Tibial nerve (tissue), 4 donors: ENCODE results near the gene FCN1. TPM values are rescaled to one million over a fixed set of nuclear protein-coding genes. Genes with fewer than 3 reads are reported as not detected.

Experiments
- DNase-seq, 2 donors: peaks; one replicate each; pipeline ENCODE4 v3.0.0-alpha.2; 2019; ENCODE audit warnings: low spot score in 2 of 2
- H3K27ac ChIP-seq, 4 donors: fragments of 200-600 bp; sonication (generic) in 3 of 4; one replicate each; pipeline ENCODE4 v1.5.1; 2017 to 2019; ENCODE audit warnings: mild to moderate bottlenecking in 1 of 4
- H3K27me3 ChIP-seq, 2 donors: fragments of 200-600 bp; sonication (generic) in 1 of 2; one replicate each; pipeline versions ENCODE4 v1.5.1 to v1.6.0; 2017 to 2019
- H3K36me3 ChIP-seq, 3 donors: fragments of 200-600 bp; sonication (generic); one replicate each; pipeline ENCODE4 v1.5.1; 2018 to 2019
- H3K4me1 ChIP-seq, 4 donors: fragments of 200-600 bp; sonication (generic) in 3 of 4; one replicate each; pipeline ENCODE4 v1.5.1; 2017 to 2019
- H3K4me3 ChIP-seq, 4 donors: fragments of 200-600 bp; sonication (generic) in 3 of 4; one replicate each; pipeline ENCODE4 v1.5.1; 2017 to 2019; ENCODE audit warnings: mild to moderate bottlenecking in 1 of 4, moderate library complexity in 1 of 4
- H3K9me3 ChIP-seq, 4 donors: fragments of 200-600 bp; sonication (generic) in 3 of 4; one replicate each; pipeline ENCODE4 v1.5.1; 2017 to 2019
- CTCF ChIP-seq, 5 experiments: fragments of 200-600 bp in 3 of 5; fragments of 450-650 bp in 2 of 5; sonication (generic) in 3 of 5; IDR thresholded peaks; one replicate each; pipeline ENCODE4 v1.5.1; 2016 to 2019; ENCODE audit warnings: antibody characterized with exemption in 5 of 5, mild to moderate bottlenecking in 3 of 5, moderate library complexity in 2 of 5
- EP300 ChIP-seq, 2 donors: sonication (generic); formaldehyde crosslinking; IDR thresholded peaks; one replicate each; pipeline ENCODE4 v1.6.1; 2017; ENCODE audit warnings: antibody characterized with exemption in 2 of 2, mild to moderate bottlenecking in 1 of 2
- POLR2A ChIP-seq, 2 donors: fragments of 450-650 bp; IDR thresholded peaks; one replicate each; pipeline ENCODE4 v1.6.1; 2017; ENCODE audit warnings: antibody characterized with exemption in 2 of 2, mild to moderate bottlenecking in 2 of 2, moderate library complexity in 2 of 2
- WGBS, 2 donors: methylation state at CpG; one replicate each; pipeline ENCODE4 v1.1.5; 2018; 5-methylcytosine and 5-hydroxymethylcytosine counted together
- total RNA-seq, 4 donors: library from RNA; depleted of rRNA; stranded (reverse); fragments of >200 nt; gene quantifications; one replicate each; pipeline ENCODE4 v1.1.0, GENCODE V29; 2016

FCN1 gene
- total RNA-seq, 4 donors from 2014 or later: under 0.01 to 2.9 (median 0.96) TPM

DNA sequence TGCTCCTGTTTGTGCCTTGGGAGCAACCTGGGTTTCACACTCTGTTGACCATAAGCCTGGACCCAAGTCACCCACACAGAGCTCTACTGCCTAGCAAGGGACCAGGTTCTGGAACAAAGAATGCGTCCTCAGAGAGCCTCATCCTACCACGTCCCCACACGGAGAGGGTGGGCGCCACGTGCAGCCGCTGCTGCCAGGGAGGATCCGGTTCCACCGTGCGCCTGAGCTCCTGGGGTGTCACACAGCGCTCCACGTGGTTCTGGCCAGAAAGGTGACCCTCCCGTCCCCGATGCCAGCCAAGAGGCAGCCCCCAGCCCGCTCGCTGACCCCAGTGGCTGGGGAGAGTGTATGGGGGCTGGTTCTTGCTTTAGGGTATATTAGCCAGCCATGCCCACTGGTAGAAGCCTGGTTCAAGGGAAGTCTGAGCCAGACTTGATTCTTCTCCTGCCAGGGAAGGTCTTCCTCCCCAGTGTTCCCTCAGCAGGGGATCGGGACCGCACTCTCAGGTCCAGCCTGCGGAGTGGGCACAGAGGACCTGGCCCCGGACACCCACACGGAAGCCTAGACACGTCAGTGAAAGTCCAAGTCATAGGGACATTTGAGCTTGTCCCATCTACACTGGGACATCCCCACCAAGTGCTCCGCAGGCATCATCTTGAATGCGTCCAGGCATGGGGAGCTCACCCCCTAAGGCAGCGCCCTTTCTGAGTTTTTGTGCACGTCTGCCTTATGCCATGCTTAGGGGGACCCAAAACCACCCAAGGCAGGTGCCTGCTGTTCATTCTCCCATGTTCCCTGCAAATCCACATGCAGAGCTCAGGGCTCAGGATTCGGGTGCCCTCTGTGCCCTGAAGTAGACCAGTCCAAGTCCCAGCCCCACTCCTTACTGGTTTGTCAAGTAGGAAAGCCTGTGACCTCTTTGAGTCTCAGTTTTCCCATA is 2.4 kb downstream of the FCN1 start:
- no peak for DNase-seq
- Histone ChIP-seq H3K4me3 (no peak overlapping the region), H3K27me3 (peaks cover 0 to 6% of the 10 kb centered on the region in 2 donors), H3K27ac (no peak overlapping the region), H3K4me1 (no peaks in the 10 kb centered on the region), H3K36me3 (no peaks in the 10 kb centered on the region), H3K9me3 (peaks cover 0 to 19% (median 5%) of the 10 kb centered on the region in 4 donors)
- TF ChIP-seq EP300 (IDR thresholded peaks at IDR 0.05): no peak
- no peak for TF ChIP-seq POLR2A (IDR thresholded peaks at IDR 0.05)
- TF ChIP-seq CTCF (IDR thresholded peaks at IDR 0.05): no peak
- WGBS, 2 donors: 81 to 90% methylated on average over 15 to 26 of the region's 26 CpGs

GRCh38 chr9:134914501-134914834 is 3.2 kb downstream of the FCN1 start:
- Histone ChIP-seq H3K9me3 (peaks cover 0 to 11% (median 1%) of the 10 kb centered on the region in 4 donors), H3K4me3 (no peak overlapping the region), H3K27ac (no peak overlapping the region), H3K27me3 (peaks cover 0 to 6% of the 10 kb centered on the region in 2 donors), H3K4me1 (no peaks in the 10 kb centered on the region), H3K36me3 (no peaks in the 10 kb centered on the region)
- WGBS, 2 donors: 72 to 87% methylated on average over 6 to 7 of the region's 7 CpGs
- DNase-seq: no peak
- TF ChIP-seq POLR2A (IDR thresholded peaks at IDR 0.05) (no peak), EP300 (IDR thresholded peaks at IDR 0.05) (no peak), CTCF (IDR thresholded peaks at IDR 0.05) (no peak)

GRCh38 chr9:134913713-134914500 is 3.8 kb downstream of the FCN1 start:
- WGBS, 2 donors: 75 to 82% methylated on average over 17 to 23 of the region's 23 CpGs
- TF ChIP-seq EP300 (IDR thresholded peaks at IDR 0.05) (no peak), CTCF (IDR thresholded peaks at IDR 0.05) (no peak), POLR2A (IDR thresholded peaks at IDR 0.05) (no peak)
- peaks cover 0 to 5% (median 0%) of the 10 kb centered on the region in 4 donors for H3K9me3 ChIP-seq
- H3K36me3 ChIP-seq: no peaks in the 10 kb centered on the region
- no peak for DNase-seq
- H3K27me3 ChIP-seq: peaks cover 0 to 6% of the 10 kb centered on the region in 2 donors
- H3K27ac ChIP-seq: no peak overlapping the region
- H3K4me3 ChIP-seq: no peak overlapping the region
- no peaks in the 10 kb centered on the region for H3K4me1 ChIP-seq

DNA sequence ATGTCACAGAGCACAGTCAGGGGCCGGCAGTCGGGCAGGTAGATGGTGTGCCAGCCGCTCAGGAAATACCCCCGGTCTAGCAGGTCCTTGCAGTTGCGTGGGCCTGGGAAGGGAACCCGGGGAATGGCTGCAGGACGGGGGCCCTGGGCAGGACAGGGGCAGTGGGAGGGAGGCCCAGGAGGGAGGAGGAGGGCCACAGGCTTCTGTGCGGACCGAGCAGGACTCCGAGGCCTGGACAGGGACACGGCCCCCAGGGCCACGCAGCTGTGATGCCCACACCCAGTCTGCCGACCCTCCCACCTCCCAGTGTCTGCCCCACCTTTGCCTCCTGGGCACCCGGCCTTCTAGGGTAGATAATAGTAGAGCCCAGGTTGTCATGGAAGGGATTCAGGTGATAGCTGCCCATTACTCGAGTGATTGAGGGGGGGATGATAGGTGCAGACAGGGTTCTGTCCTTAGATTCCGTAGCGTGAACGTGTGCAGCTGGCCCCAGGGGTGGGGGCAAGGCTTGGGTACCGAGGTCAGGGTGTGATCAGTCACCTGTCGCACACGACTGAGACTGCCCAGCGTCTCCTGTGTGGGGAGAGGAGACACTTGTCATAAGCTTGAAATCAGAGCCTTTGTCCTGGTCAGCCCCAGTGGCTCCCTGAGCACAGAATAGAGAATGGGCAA is 4.5 kb downstream of the FCN1 start:
- no peak overlapping the region for H3K4me3 ChIP-seq
- no peak overlapping the region for H3K27ac ChIP-seq
- no peak for TF ChIP-seq POLR2A (IDR thresholded peaks at IDR 0.05)
- TF ChIP-seq EP300 (IDR thresholded peaks at IDR 0.05): no peak
- no peak for TF ChIP-seq CTCF (IDR thresholded peaks at IDR 0.05)
- no peaks in the 10 kb centered on the region for H3K36me3 ChIP-seq
- 85 to 87% methylated on average over 21 of the region's 22 CpGs for WGBS, 2 donors
- peaks cover 0 to 6% of the 10 kb centered on the region in 2 donors for H3K27me3 ChIP-seq
- H3K4me1 ChIP-seq: no peaks in the 10 kb centered on the region
- no peak for DNase-seq
- no peaks in the 10 kb centered on the region for H3K9me3 ChIP-seq
